Fibroblast of lung (primary cell): ENCODE data around the gene SPANXN1. TPM values are rescaled to one million over a fixed set of nuclear protein-coding genes. Genes with fewer than 3 reads are reported as not detected.
"Not testable (repeated sequence)": the region's sequence is repeated elsewhere in the genome, so short reads cannot be mapped to it uniquely, and the experiment has no call there.

Experiments used
- DNase-seq, 2 donors: peaks; one replicate each; pipeline versions ENCODE4 v3.0.0 to v3.0.0-alpha.2; 2010; ENCODE audit warnings: low read depth in 2 of 2
- H2AFZ ChIP-seq: 2 replicates; pipeline ENCODE4 v1.5.1; 2012; ENCODE audit warnings: low read length, control low read depth, inconsistent platforms
- H3K27ac ChIP-seq: 2 replicates; pipeline ENCODE4 v1.5.1; 2011; ENCODE audit warnings: low read length, control low read depth; ENCODE audit not compliant: insufficient read depth
- H3K27me3 ChIP-seq: 2 replicates; pipeline ENCODE4 v1.5.1; 2011; ENCODE audit warnings: mild to moderate bottlenecking, low read length; ENCODE audit not compliant: control insufficient read depth, insufficient read depth
- H3K36me3 ChIP-seq: 2 replicates; pipeline ENCODE4 v1.5.1; 2011; ENCODE audit warnings: low read length; ENCODE audit not compliant: control insufficient read depth, insufficient read depth
- H3K4me1 ChIP-seq: 2 replicates; pipeline ENCODE4 v1.5.1; 2011; ENCODE audit warnings: low read length; ENCODE audit not compliant: control insufficient read depth, insufficient read depth; ENCODE audit errors: extremely low read depth
- H3K4me2 ChIP-seq: 2 replicates; pipeline ENCODE4 v1.5.1; 2011; ENCODE audit warnings: low read length, control low read depth; ENCODE audit not compliant: insufficient read depth; ENCODE audit errors: extremely low read depth
- H3K4me3 ChIP-seq, 4 experiments: fragments of 200-600 bp in 1 of 4; sonication (generic) in 1 of 4; replicated peaks in 1 of 4; 2 replicates each; pipeline ENCODE4 v1.5.1; 2011 to 2016; ENCODE audit warnings: low read length in 4 of 4, low read depth in 3 of 4, mild to moderate bottlenecking in 3 of 4, control low read depth in 2 of 4, inconsistent platforms in 1 of 4, mixed read lengths in 1 of 4; ENCODE audit not compliant: insufficient read depth in 1 of 4; ENCODE audit errors: control extremely low read depth in 1 of 4
- H3K79me2 ChIP-seq: 2 replicates; pipeline ENCODE4 v1.5.1; 2012; ENCODE audit warnings: mild to moderate bottlenecking, low read length, inconsistent platforms; ENCODE audit not compliant: control insufficient read depth, insufficient read depth
- H3K9ac ChIP-seq: 2 replicates; pipeline ENCODE4 v1.5.1; 2011; ENCODE audit warnings: mild to moderate bottlenecking, low read length, control low read depth; ENCODE audit not compliant: insufficient read depth
- H3K9me3 ChIP-seq: 2 replicates; pipeline ENCODE4 v1.5.1; 2012; ENCODE audit warnings: low read depth, low read length; ENCODE audit not compliant: control insufficient read depth, insufficient read depth
- H4K20me1 ChIP-seq: 2 replicates; pipeline ENCODE4 v1.5.1; 2011; ENCODE audit warnings: low read length; ENCODE audit not compliant: control insufficient read depth, insufficient read depth; ENCODE audit errors: extremely low read depth
- CTCF ChIP-seq, 2 donors: IDR thresholded peaks in 1 of 2; conservative IDR thresholded peaks in 1 of 2; 1 replicate in 1 of 2; 2 replicates in 1 of 2; pipeline ENCODE4 v1.5.1; 2011 to 2012; ENCODE audit warnings: low read length in 2 of 2, control low read depth in 1 of 2, inconsistent platforms in 1 of 2, low read depth in 1 of 2, mild to moderate bottlenecking in 1 of 2
- EZH2 ChIP-seq: IDR thresholded peaks from 2 replicates; pipeline ENCODE4 v1.5.1; 2012; ENCODE audit warnings: low read length, control low read depth, mild to moderate bottlenecking; ENCODE audit errors: missing control alignments
- polyA minus RNA-seq: library from RNA; depleted of rRNA, polyadenylated mRNA; stranded (reverse); fragments of >200 nt; gene quantifications from 2 replicates; pipeline ENCODE4 v1.2.3, GENCODE V29; 2011; ENCODE audit warnings: low replicate concordance
- polyA plus RNA-seq, 2 donors: library from polyadenylated mRNA; depleted of rRNA in 1 of 2; stranded (reverse) in 1 of 2; unstranded in 1 of 2; fragments of >200 nt; gene quantifications; 2 replicates each; pipeline ENCODE4 v1.2.1, GENCODE V29; 2011 to 2012; ENCODE audit warnings: missing spikeins in 1 of 2
- total RNA-seq: library from RNA; depleted of rRNA; stranded (reverse); fragments of >200 nt; gene quantifications from 2 replicates; pipeline ENCODE4 v1.2.1, GENCODE V29; 2014

SPANXN1 gene
- total RNA-seq (not detected in 2 replicates), polyA plus RNA-seq (not detected in 2 replicates), polyA minus RNA-seq (not detected in 2 replicates)
- polyA plus RNA-seq (2012), result not detected in 2 replicates

- not testable (repeated sequence) for H4K20me1 ChIP-seq, H3K4me2 ChIP-seq, DNase-seq, H3K9ac ChIP-seq, H3K27me3 ChIP-seq, H3K79me2 ChIP-seq, H3K27ac ChIP-seq, H3K36me3 ChIP-seq, H2AFZ ChIP-seq, H3K4me1 ChIP-seq, H3K4me3 ChIP-seq, H3K9me3 ChIP-seq
Measured at GRCh38 chrX:145247203-145247602, at the start of gene SPANXN1. TSS of gene SPANXN1 (plus strand) at chrX:145247503. CDS start at chrX:145247587, 84 bp downstream.

GRCh38 chrX:145199078-145199477 is 48.2 kb upstream of the SPANXN1 start:
- no peak overlapping the region for H3K9ac ChIP-seq
- H3K27me3 ChIP-seq, result no peaks in the 10 kb centered on the region
- H3K36me3 ChIP-seq, result no peaks in the 10 kb centered on the region
- H3K4me1 ChIP-seq, result no peaks in the 10 kb centered on the region
- no peaks in the 10 kb centered on the region for H3K9me3 ChIP-seq
- no peak overlapping the region for H3K4me3 ChIP-seq
- no peak for TF ChIP-seq CTCF (conservative IDR thresholded peaks at IDR 0.05 in 1 of 2, IDR thresholded peaks at IDR 0.05 in 1 of 2; ENCODE audit: low read depth in 1 of 2, low read length in 2 of 2)
- no peak for TF ChIP-seq EZH2
- no peak for DNase-seq
- H2AFZ ChIP-seq, result no peak overlapping the region
- no peak overlapping the region for H3K4me2 ChIP-seq
- H3K27ac ChIP-seq, result no peak overlapping the region
- no peaks in the 10 kb centered on the region for H4K20me1 ChIP-seq
- H3K79me2 ChIP-seq, result no peaks in the 10 kb centered on the region

GRCh38 chrX:145213504-145213903 is 33.8 kb upstream of the SPANXN1 start:
- Histone ChIP-seq H3K4me2 (no peak overlapping the region), H2AFZ (no peak overlapping the region), H3K4me1 (no peaks in the 10 kb centered on the region), H3K9ac (no peak overlapping the region), H4K20me1 (no peaks in the 10 kb centered on the region), H3K36me3 (no peaks in the 10 kb centered on the region), H3K27me3 (no peaks in the 10 kb centered on the region), H3K27ac (no peak overlapping the region), H3K4me3 (no peak overlapping the region), H3K9me3 (no peaks in the 10 kb centered on the region), H3K79me2 (no peaks in the 10 kb centered on the region)
- no peak for DNase-seq
- TF ChIP-seq EZH2 (no peak), CTCF (conservative IDR thresholded peaks at IDR 0.05 in 1 of 2, IDR thresholded peaks at IDR 0.05 in 1 of 2; ENCODE audit: low read depth in 1 of 2, low read length in 2 of 2) (no peak)
